Medulla oblongata (tissue), 1 donor: ENCODE data around the gene CNTN1.

Experiments
- DNase-seq: peaks from one replicate; pipeline ENCODE4 v3.0.0-alpha.2; 2015; ENCODE audit errors: extremely low spot score

Gene CNTN1

GRCh38 chr12:40770781-40771180, 78.5 kb downstream of the CNTN1 start:
- no peak for DNase-seq

DNA sequence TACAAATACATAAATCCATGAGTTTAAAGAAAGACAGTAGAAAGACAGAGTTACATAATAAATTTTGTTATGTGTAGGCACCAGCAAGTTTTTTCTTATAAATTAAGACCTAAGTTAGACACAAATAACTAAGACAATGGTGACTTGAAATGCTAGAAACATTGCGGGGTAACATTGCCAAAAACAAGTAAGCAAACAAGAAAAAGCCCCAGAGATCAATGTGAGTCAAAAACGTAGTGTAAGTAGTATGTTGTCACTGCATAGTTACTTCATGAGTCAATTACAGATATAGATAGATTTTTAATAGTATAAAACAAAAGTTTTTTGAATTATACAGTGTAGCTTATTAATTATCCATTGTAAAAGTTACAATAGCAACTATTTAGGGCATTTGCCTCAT, 83.4 kb downstream of the CNTN1 start:
- no peak for DNase-seq

- no peak for DNase-seq
Observed at GRCh38 chr12:40784102-40784501, 91.9 kb downstream of the CNTN1 start.

DNA sequence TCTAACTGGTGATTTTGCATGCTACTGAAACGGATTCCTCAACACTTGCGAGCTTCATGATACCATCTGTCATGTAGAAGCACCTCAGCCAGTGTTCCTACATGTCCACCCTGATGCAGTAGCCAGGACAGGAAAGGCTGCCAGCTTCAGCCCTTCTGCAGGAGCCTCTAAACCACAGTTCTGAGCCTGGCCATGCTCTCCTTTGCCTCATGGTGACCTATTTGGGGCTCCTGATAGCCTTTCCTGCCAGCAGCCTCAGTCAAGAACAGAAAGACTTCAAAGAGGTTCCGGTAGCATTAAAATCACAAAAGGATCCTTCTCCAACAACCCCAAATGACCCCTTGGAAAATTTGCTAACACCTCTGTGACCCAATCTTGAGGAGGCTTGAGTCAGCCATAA, 96.0 kb downstream of the CNTN1 start:
- no peak for DNase-seq

DNA sequence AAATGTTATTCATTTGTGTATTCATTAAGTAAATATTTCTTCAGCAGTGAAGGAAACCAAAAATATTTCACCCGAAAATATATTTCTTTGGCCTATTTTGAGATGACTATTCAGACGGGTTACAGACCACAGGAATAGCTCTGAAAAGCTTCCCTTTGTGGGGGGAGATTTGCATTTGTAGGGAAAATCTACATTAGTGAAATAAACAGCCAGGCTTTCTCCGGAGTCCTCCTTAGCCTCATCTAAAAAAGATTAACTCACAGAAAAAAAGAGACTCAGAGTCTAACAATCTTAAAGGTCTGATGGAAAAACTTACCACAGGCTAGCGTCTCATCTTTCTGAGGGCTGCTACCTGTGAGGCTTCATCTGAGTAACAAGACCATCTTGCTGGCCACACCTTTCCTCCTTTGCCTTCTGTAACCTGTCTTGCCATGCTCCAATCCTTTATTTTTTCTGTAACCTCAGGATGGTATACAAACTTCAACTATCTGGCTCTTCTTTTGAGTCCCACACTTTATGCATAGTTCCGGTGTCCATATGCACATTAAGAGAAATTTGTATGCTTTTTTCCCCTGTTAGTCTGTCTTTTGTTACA, 100.7 kb downstream of the CNTN1 start:
- DNase-seq: no peak

GRCh38 chr12:40793471-40793870, 101.2 kb downstream of the CNTN1 start:
- no peak for DNase-seq

- peak; percentile 72 for DNase-seq
Observed at GRCh38 chr12:40794087-40794486, 101.8 kb downstream of the CNTN1 start.

DNA sequence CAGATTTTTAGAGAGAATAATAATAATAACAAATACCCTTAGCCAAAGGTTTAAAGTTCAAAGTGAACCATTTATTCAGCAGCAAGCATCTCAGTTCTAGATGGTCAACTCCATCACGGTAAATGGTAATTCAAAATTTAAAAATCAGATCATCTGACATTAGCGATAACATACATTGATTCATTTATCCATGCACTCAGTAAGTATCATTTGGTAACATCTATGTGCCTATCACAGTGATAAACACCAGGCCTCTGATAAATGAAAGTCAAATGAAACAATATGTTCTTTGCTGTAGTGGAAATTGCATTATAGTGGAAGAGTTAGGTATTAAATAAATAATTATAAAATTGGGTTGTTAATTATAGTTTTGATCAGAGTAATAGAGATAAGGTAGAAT, 108.8 kb downstream of the CNTN1 start:
- no peak for DNase-seq

- DNase-seq: no peak
Observed at GRCh38 chr12:40801861-40802260, 109.6 kb downstream of the CNTN1 start.

- DNase-seq: no peak
Observed at GRCh38 chr12:40802656-40803055, 110.4 kb downstream of the CNTN1 start.

GRCh38 chr12:40819436-40820108, 127.3 kb downstream of the CNTN1 start:
- DNase-seq: no peak

DNA sequence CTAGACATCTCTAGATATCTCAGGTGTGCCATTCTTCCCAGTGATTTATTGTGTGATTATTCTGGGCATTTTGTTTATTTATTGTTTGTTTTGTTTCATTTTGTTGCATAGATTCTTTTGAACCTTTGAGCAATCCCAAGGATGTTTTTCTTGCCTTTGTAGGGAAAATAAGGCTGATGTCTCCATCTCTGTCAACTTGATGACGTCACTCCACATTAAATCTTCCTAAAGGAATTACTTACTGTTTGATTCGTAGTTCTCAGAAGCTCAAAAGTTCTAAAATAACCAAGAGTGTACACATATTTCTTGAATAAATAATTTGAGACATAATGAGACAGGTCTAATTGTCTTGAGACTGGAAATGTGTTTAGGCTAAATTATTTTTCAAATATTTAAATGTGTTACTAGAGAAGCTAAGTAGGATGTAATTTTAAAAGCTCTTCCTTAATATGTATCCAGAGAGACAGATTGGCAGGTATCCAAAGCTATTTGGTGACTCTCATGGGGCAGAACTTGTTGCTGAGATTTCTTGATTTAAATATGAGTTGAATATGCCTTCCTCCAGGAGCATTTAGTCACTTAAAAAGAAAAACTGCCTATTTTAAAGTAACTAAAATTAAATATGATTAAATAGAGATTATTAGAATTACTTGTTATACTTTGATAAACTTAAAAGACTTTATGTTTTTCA, 128.7 kb downstream of the CNTN1 start:
- DNase-seq: no peak

DNA sequence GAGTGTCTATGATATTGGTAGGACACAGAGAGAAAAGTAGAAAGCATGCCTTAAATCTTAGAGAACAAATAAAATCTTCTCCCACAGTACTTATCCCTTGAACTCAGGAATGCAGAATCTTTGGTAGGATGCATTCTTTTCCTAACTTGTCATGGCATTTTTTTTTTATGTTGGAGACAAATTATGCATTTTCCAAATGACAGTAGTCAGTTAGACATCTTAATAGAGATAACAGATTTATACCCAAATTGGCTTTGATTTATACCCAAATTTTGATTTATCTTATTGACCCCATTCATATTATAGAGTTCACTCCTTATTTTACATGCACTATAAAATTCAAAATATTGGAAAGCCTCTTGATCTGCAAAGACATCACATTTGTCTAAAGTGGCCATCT, 132.9 kb downstream of the CNTN1 start:
- no peak for DNase-seq

- DNase-seq: peak; percentile 19
Observed at GRCh38 chr12:40827683-40828592, 135.7 kb downstream of the CNTN1 start.

GRCh38 chr12:40828593-40828990, 136.4 kb downstream of the CNTN1 start:
- no peak for DNase-seq

DNA sequence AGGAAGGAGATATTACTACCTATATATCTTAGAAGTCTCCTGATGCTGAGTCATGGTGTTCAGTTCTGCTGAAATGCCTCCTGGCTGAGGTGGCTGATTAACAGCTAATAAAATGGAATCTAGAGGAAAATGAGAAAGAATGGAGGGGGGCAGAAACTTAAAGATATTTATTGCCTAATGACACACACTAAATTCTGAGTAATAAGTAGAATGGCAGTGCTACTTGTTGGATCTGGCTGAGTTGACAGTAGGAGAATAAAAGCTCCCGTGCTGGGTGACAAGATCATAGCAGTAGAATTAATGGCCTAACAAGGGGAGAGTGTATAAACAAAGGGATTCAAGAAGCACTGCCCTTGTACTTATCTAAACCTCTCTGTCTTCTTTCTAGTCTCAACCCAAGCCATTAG, 137.5 kb downstream of the CNTN1 start:
- DNase-seq: peak; percentile 21

GRCh38 chr12:40831916-40832315, 139.7 kb downstream of the CNTN1 start:
- no peak for DNase-seq

GRCh38 chr12:40832668-40833067, 140.4 kb downstream of the CNTN1 start:
- DNase-seq: no peak

DNA sequence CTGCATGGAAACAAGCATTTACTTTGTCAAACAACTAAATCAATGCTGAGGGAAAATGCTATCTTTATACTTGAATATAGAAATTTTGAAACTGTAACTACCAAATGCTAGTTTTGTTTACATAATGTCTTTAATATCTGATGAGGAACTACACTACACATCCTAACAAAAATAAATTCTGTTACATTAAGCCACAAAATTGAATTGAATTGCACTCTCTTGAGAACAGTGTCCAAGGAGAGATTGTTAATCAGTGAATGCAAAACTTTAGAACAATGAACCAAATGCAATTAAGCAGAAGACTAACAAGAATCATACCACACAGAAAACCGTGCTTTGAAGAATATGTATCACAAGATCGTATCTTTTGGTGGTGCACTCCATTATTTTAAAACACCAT, 141.6 kb downstream of the CNTN1 start:
- DNase-seq: no peak

- no peak for DNase-seq
Observed at GRCh38 chr12:40834321-40834720, 142.1 kb downstream of the CNTN1 start.

DNA sequence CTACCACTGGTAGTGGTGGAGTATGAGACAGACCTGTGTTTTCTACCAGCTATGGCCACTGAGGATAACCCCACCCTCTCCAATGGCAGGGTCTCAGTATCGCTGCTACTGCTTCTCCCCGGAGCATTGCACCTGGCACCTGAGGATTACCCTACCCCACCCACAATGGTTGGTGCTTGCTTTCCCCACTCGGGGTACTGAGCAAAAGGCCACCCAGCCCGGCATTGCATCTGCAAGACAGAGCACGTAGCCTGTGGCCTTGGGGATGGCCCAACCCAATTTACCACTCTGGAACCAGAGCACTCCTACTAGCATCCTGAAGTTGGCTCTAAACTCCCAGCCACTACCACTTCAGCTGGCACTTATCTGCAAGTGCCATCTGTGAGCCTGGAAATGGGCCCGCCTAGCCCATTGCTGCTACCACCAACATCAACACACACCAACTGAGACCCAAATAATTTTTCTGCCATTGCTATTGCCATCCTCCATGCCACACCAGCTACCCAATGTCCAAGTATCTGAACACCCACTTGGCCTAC, 145.7 kb downstream of the CNTN1 start:
- no peak for DNase-seq

- DNase-seq: no peak
Observed at GRCh38 chr12:40843495-40843894, 151.3 kb downstream of the CNTN1 start.
